Tibial artery (tissue), 4 donors: ENCODE results near the gene MRPS11.
"Not testable (repeated sequence)": the region's sequence is repeated elsewhere in the genome, so short reads cannot be mapped to it uniquely, and the experiment has no call there.

ENCODE experiments used
- DNase-seq, 2 donors: peaks; one replicate each; pipeline ENCODE4 v3.0.0-alpha.2; 2019
- H3K27ac ChIP-seq, 2 donors: fragments of 200-600 bp; sonication (generic) in 1 of 2; 1 replicate in 1 of 2; 2 replicates in 1 of 2; pipeline ENCODE4 v1.5.1; 2018 to 2019; ENCODE audit warnings: mild to moderate bottlenecking in 1 of 2
- H3K27me3 ChIP-seq, 2 donors: fragments of 200-600 bp; sonication (generic) in 1 of 2; one replicate each; pipeline versions ENCODE4 v1.5.1 to v1.6.0; 2016 to 2019
- H3K36me3 ChIP-seq, 3 donors: fragments of 200-600 bp; sonication (generic) in 2 of 3; one replicate each; pipeline ENCODE4 v1.5.1; 2016 to 2019; ENCODE audit warnings: mild to moderate bottlenecking in 2 of 3
- H3K4me1 ChIP-seq, 4 donors: fragments of 200-600 bp; sonication (generic) in 2 of 4; 1 replicate in 3 of 4; 2 replicates in 1 of 4; pipeline ENCODE4 v1.5.1; 2016 to 2019
- H3K4me3 ChIP-seq, 2 donors: fragments of 200-600 bp; sonication (generic) in 1 of 2; 1 replicate in 1 of 2; 2 replicates in 1 of 2; pipeline ENCODE4 v1.5.1; 2018 to 2019; ENCODE audit warnings: mild to moderate bottlenecking in 2 of 2
- H3K9me3 ChIP-seq, 3 donors: fragments of 200-600 bp; sonication (generic) in 1 of 3; one replicate each; pipeline ENCODE4 v1.5.1; 2016 to 2019
- intact Hi-C: fragments of 100-400 bp; cut with DNase I; formaldehyde crosslinking; loops from one replicate; pipeline ENCODE4 v1.15.0; 2023; ENCODE audit warnings: low total_unique reads
- TF ChIP-seq, protein P1 (sequence below), 2 experiments: fragments of 200-600 bp in 1 of 2; fragments of 450-650 bp in 1 of 2; IDR thresholded peaks; one replicate each; pipeline ENCODE4 v1.5.1; 2017 to 2019; ENCODE audit warnings: antibody characterized with exemption in 2 of 2, mild to moderate bottlenecking in 1 of 2, moderate library complexity in 1 of 2

Gene MRPS11

GRCh38 chr15:88428805-88429605 is 38.5 kb upstream of the MRPS11 start:
- H3K4me3 ChIP-seq = no peak overlapping the region
- no peak overlapping the region for H3K27ac ChIP-seq
- no peak for DNase-seq
- TF ChIP-seq, protein P1, sequence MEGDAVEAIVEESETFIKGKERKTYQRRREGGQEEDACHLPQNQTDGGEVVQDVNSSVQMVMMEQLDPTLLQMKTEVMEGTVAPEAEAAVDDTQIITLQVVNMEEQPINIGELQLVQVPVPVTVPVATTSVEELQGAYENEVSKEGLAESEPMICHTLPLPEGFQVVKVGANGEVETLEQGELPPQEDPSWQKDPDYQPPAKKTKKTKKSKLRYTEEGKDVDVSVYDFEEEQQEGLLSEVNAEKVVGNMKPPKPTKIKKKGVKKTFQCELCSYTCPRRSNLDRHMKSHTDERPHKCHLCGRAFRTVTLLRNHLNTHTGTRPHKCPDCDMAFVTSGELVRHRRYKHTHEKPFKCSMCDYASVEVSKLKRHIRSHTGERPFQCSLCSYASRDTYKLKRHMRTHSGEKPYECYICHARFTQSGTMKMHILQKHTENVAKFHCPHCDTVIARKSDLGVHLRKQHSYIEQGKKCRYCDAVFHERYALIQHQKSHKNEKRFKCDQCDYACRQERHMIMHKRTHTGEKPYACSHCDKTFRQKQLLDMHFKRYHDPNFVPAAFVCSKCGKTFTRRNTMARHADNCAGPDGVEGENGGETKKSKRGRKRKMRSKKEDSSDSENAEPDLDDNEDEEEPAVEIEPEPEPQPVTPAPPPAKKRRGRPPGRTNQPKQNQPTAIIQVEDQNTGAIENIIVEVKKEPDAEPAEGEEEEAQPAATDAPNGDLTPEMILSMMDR (IDR thresholded peaks at IDR 0.05) = no peak
- intact Hi-C loops = no loop called here
- no peaks in the 10 kb centered on the region for H3K4me1 ChIP-seq
- no peaks in the 10 kb centered on the region for H3K36me3 ChIP-seq
- peaks cover 0 to under 1% of the 10 kb centered on the region in 2 donors for H3K27me3 ChIP-seq
- no peaks in the 10 kb centered on the region for H3K9me3 ChIP-seq

DNA sequence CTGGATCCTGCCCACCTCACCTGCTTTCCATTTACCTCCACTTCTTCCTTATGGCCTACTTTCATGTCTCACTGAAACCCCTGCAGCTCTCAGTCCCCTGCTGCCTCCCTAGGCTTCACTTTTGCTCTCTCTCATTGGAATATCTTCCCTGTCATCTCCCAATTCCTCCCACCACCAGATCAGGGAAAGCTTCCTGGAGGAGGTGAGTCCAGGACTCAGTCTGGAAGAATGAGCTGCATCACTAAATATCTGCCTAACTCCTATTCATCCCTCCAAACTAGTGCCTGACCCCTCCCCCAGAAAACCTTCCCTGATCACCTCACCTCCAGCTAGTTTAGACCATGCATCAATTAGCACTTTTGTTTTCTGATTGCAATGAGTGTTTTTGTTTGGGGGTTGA is 37.5 kb upstream of the MRPS11 start:
- no peaks in the 10 kb centered on the region for H3K4me1 ChIP-seq
- intact Hi-C loops = no loop called here

DNA sequence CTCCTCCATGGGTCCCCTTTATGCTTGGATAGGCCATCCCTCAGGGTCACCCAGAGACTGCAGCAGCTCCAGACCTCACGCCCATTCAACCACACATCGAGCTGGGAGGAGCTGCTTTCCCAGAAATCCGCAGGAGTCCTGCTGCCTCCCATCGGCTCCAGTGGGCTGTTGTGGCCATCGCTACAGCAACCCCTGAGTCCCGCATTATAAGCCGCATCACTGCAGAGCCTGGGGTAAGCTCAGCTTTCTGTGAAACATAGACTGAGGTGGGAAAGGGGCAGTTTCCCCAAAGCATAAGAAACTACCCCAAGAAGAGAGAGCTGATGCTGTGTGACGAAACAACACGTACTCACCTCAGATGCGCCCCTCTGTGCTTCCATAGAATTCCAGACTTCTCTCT is 36.1 kb upstream of the MRPS11 start:
- intact Hi-C loops = no loop called here
- TF ChIP-seq, protein P1 (IDR thresholded peaks at IDR 0.05) = no peak
- no peaks in the 10 kb centered on the region for H3K9me3 ChIP-seq
- no peak overlapping the region for H3K4me3 ChIP-seq
- no peaks in the 10 kb centered on the region for H3K4me1 ChIP-seq
- no peak overlapping the region for H3K27ac ChIP-seq
- no peaks in the 10 kb centered on the region for H3K36me3 ChIP-seq
- no peak for DNase-seq
- H3K27me3 ChIP-seq = no peaks in the 10 kb centered on the region

More for the DNA sequence above, 37.5 kb upstream of the MRPS11 start:
- TF ChIP-seq, protein P1 (IDR thresholded peaks at IDR 0.05) = no peak
- Histone ChIP-seq H3K9me3 (no peaks in the 10 kb centered on the region), H3K4me3 (no peak overlapping the region), H3K36me3 (no peaks in the 10 kb centered on the region), H3K27me3 (no peaks in the 10 kb centered on the region), H3K27ac (no peak overlapping the region)
- DNase-seq = no peak

DNA sequence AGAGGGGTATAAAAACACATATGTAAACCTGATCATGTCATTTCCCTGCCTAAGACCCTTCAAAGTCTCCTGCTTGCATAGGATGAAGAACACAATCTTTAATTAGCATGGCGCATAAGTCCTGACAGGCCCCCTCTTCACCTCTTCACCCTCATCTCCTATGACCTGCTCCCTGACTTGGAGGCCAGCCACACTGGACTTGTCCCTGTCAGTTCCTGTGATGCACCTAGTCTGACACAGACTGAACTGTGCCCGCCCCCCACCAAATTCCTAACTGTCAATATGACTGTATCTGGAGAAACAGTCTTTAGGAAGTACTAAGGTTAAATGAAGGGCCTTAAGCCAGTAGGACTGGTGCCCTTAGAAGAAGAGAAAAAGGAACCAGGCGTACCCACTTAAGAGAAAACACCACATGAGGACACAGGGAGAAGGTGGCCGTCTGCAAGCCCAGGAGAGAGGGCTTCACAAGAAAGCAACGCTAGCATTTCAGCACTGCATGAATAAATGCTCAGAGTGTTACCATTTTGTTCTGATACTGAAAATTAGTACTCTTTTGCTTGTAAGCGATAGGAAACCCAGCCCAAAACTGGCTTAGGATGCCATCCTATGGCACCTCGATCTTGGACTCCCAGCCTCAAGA is 34.3 kb upstream of the MRPS11 start:
- no peaks in the 10 kb centered on the region for H3K4me1 ChIP-seq
- DNase-seq = no peak
- H3K4me3 ChIP-seq = no peak overlapping the region
- H3K36me3 ChIP-seq = no peaks in the 10 kb centered on the region
- intact Hi-C loops = no loop called here
- TF ChIP-seq, protein P1 (IDR thresholded peaks at IDR 0.05) = no peak
- no peaks in the 10 kb centered on the region for H3K9me3 ChIP-seq
- H3K27me3 ChIP-seq = peaks cover 0 to 8% of the 10 kb centered on the region in 2 donors
- H3K27ac ChIP-seq = no peak overlapping the region

GRCh38 chr15:88434106-88434505 is 33.4 kb upstream of the MRPS11 start:
- H3K27ac ChIP-seq, H3K4me3 ChIP-seq, H3K36me3 ChIP-seq, H3K9me3 ChIP-seq, DNase-seq, intact Hi-C loops, H3K4me1 ChIP-seq: not testable (repeated sequence)
- H3K27me3 ChIP-seq = peaks cover 0 to 16% of the 10 kb centered on the region in 2 donors

DNA sequence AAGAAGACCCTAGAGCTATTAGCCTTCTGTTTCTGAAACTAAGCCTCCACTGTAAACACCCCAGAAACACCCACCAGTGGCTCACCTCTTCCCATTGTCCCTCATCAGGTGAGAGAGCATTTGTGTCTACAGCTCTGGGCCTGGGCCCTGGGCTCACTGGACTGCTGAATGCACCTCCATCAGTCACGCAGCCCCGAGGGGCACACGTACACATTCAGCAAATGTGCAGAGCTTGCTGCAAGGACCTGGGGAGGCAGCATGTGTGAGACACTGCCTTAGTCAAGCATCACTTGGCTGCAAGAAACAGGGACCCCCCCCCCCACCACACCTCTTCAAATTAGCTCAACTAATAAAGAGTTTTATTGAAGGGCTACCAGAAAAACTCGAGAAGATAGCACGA is 29.3 kb upstream of the MRPS11 start:
- Histone ChIP-seq H3K36me3 (no peaks in the 10 kb centered on the region), H3K9me3 (peaks cover 0 to 5% (median 4%) of the 10 kb centered on the region in 3 donors), H3K27me3 (peaks cover 0 to 23% of the 10 kb centered on the region in 2 donors), H3K4me3 (no peak overlapping the region), H3K27ac (no peak overlapping the region), H3K4me1 (no peaks in the 10 kb centered on the region)
- no peak for DNase-seq
- intact Hi-C loops = no loop called here
- TF ChIP-seq, protein P1 (IDR thresholded peaks at IDR 0.05) = no peak
